ENCODE measurements around the gene FBH1.

GRCh38 chr10:5941579-5941978, 51.5 kb downstream of the FBH1 start:
- TF ChIP-seq CTCF (conservative IDR thresholded peaks at IDR 0.05; ENCODE audit: low read depth, low read length) (no peak), EZH2 (IDR thresholded peaks at IDR 0.05; ENCODE audit: borderline replicate concordance, low read depth, low read length, poor library complexity, severe bottlenecking) (no peak)
